ENCODE measurements around the gene PDPN. TPM values are rescaled to one million over a fixed set of nuclear protein-coding genes. Genes with fewer than 3 reads are reported as not detected.

PDPN gene
- total and polyA plus RNA-seq, 2 of the 8 experiments (the other 6 are each of a cell fraction or from before 2014, with no cell fraction given) = 44.7 to 169 TPM

DNA sequence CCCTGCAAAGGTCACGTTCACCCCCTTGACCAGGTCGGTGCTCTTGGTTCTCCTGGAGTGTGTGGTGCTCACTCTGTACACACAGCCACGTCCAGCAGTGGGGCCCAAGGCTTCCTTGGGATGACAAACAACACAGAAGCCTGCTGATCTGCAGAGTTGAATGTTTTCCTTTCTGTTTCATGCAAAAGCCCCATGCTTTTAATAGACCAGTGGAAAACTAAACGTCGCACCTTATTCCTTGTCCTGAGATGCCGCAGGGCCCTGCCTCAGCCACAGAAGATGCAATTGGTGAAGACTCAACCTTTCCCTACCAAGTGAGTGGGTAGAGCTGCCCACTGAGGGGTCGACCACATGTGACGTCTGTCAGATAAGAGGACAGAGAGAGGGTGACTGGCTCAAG lies 5.8 kb upstream of the PDPN start:
- FAIRE-seq (no peak), DNase-seq (ENCODE audit: low read depth in 1 of 2, low spot score in 2 of 2) (no peak)
- H3K23ac ChIP-seq (ENCODE audit: insufficient read length) = no peak overlapping the region
- no peak overlapping the region for H4K91ac ChIP-seq (replicated peaks; ENCODE audit: insufficient read length, low read length)
- H3K14ac ChIP-seq (ENCODE audit: insufficient read length) = no peak overlapping the region
- no peaks in the 10 kb centered on the region for H3K9me3 ChIP-seq (ENCODE audit: insufficient read depth in 2 of 2, low read depth in 1 of 2, low read length in 1 of 2)
- no peak overlapping the region for H3K4me2 ChIP-seq (ENCODE audit: insufficient read depth in 1 of 2, low read depth in 2 of 2, low read length in 2 of 2)
- no peaks in the 10 kb centered on the region for H3K79me2 ChIP-seq (ENCODE audit: control insufficient read depth in 1 of 2, insufficient read depth in 2 of 2, low read length in 2 of 2)
- H2BK5ac ChIP-seq (ENCODE audit: low read depth, low read length) = no peak overlapping the region
- no peak for TF ChIP-seq SP4 (IDR thresholded peaks at IDR 0.05; ENCODE audit: low read length)
- TF ChIP-seq GABPA (IDR thresholded peaks at IDR 0.05; ENCODE audit: borderline replicate concordance, insufficient read depth, low read length) = no peak
- TF ChIP-seq BRCA1 (IDR thresholded peaks at IDR 0.05; ENCODE audit: low read depth, low read length) = no peak
- TF ChIP-seq SP2 (IDR thresholded peaks at IDR 0.05; ENCODE audit: low read length) = no peak
- TF ChIP-seq NANOG (IDR thresholded peaks at IDR 0.05; ENCODE audit: insufficient read depth, low read depth, low read length, poor library complexity, severe bottlenecking) = no peak
- TF ChIP-seq SRF (IDR thresholded peaks at IDR 0.05; ENCODE audit: low read depth, low read length) = no peak
- no peak for TF ChIP-seq SIRT6 (IDR thresholded peaks at IDR 0.05; ENCODE audit: low read length)
- TF ChIP-seq EP300 (IDR thresholded peaks at IDR 0.05; ENCODE audit: borderline replicate concordance in 1 of 2, low read depth in 2 of 2, low read length in 2 of 2) = no peak
- TF ChIP-seq, protein P1, sequence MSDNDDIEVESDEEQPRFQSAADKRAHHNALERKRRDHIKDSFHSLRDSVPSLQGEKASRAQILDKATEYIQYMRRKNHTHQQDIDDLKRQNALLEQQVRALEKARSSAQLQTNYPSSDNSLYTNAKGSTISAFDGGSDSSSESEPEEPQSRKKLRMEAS (IDR thresholded peaks at IDR 0.05) = no peak
- TF ChIP-seq CTBP2 (IDR thresholded peaks at IDR 0.05; ENCODE audit: borderline replicate concordance, insufficient read depth, insufficient read length, low read length) = no peak
- TF ChIP-seq SP1 (IDR thresholded peaks at IDR 0.05; ENCODE audit: low read depth, low read length) = no peak
- H3K36me3 ChIP-seq (ENCODE audit: control insufficient read depth in 2 of 4, insufficient read depth in 4 of 4, low read length in 3 of 4) = no peaks in the 10 kb centered on the region
- H3K56ac ChIP-seq (replicated peaks; ENCODE audit: insufficient read length, low read depth, low read length) = no peak overlapping the region
- H2AK5ac ChIP-seq (ENCODE audit: low read depth, low read length) = no peak overlapping the region
- no peak overlapping the region; the same call in 1 of the 2 replicates for H3K18ac ChIP-seq (ENCODE audit: extremely low read depth, low read length)
- H3K4ac ChIP-seq (replicated peaks; ENCODE audit: insufficient read length, low read depth, low read length) = no peak overlapping the region
- no peak overlapping the region for H3K27ac ChIP-seq (ENCODE audit: low read depth, low read length)
- no peaks in the 10 kb centered on the region for H4K20me1 ChIP-seq (replicated peaks in 1 of 2; ENCODE audit: control insufficient read depth in 1 of 2, insufficient read depth in 2 of 2, low read length in 2 of 2)
- WGBS, 2 experiments (ENCODE audit: extremely low coverage in 1 of 2, insufficient coverage in 1 of 2, insufficient read length in 1 of 2, insufficient replicate concordance in 2 of 2, low coverage in 1 of 2, low lambda C conversion rate in 2 of 2, missing lambda C conversion rate in 1 of 2) = 89% methylated on average over 8 of the region's 8 CpGs; no CpG with 5 or more reads in 1 of the 2 experiments
- H3K79me1 ChIP-seq (ENCODE audit: low read depth, low read length) = no peaks in the 10 kb centered on the region
- no peak overlapping the region for H2BK15ac ChIP-seq (ENCODE audit: low read length)
- no peak overlapping the region for H2BK120ac ChIP-seq (replicated peaks; ENCODE audit: low read depth, low read length)
- no peak overlapping the region for H2AFZ ChIP-seq (ENCODE audit: low read length)
- ChIA-PET POLR2A (ENCODE audit: partially characterized antibody) (no interaction called here), CTCF (ENCODE audit: partially characterized antibody) (no interaction called here)
- H3K23me2 ChIP-seq (ENCODE audit: low read depth, low read length) = no peaks in the 10 kb centered on the region
- H2BK12ac ChIP-seq (ENCODE audit: low read depth, low read length) = no peak overlapping the region
- peaks cover 2 to 14% (median 13%) of the 10 kb centered on the region in 4 experiments; a peak in 6 of 7 replicates for H3K4me1 ChIP-seq (replicated peaks in 1 of 4; ENCODE audit: control insufficient read depth in 3 of 4, insufficient read depth in 4 of 4, low read length in 3 of 4)
- no peak overlapping the region for H4K8ac ChIP-seq (ENCODE audit: extremely low read depth, insufficient read depth, low read length)
- no peak overlapping the region for H3K4me3 ChIP-seq (ENCODE audit: extremely low read depth in 1 of 4, insufficient read depth in 2 of 4, low read depth in 3 of 4, low read length in 4 of 4)
- H4K5ac ChIP-seq (ENCODE audit: insufficient read length, low read depth, low read length) = no peak overlapping the region
- no peak overlapping the region for H2BK20ac ChIP-seq (ENCODE audit: low read length)
- no peaks in the 10 kb centered on the region; a peak in 2 of 7 replicates for H3K27me3 ChIP-seq (replicated peaks in 1 of 4; ENCODE audit: control insufficient read depth in 3 of 4, extremely low read depth in 1 of 4, insufficient read depth in 3 of 4, low read length in 3 of 4)
- H3K9ac ChIP-seq (replicated peaks in 1 of 4; ENCODE audit: extremely low read depth in 1 of 4, low read depth in 3 of 4, low read length in 3 of 4) = no peak overlapping the region
